Testis (tissue), 2 donors: Measurements from ENCODE around the gene GRK3.

Experiments used
- CTCF ChIP-seq, 3 experiments: fragments of 450-650 bp in 2 of 3; fragments of 200-600 bp in 1 of 3; sonication (generic) in 1 of 3; IDR thresholded peaks; one replicate each; pipeline ENCODE4 v1.5.1; 2016 to 2019; ENCODE audit warnings: antibody characterized with exemption in 3 of 3, mild to moderate bottlenecking in 2 of 3, moderate library complexity in 1 of 3
- POLR2A ChIP-seq: fragments of 450-650 bp; IDR thresholded peaks from one replicate; pipeline ENCODE4 v1.6.1; 2017; ENCODE audit warnings: antibody characterized with exemption, mild to moderate bottlenecking, moderate library complexity

GRCh38 chr22:25555586-25555985 is 8.9 kb upstream of the GRK3 start:
- TF ChIP-seq CTCF (IDR thresholded peaks at IDR 0.05) (no peak), POLR2A (no peak)
